GM21786 (cell line): ENCODE results near the gene PLGLB2.
"Not testable (repeated sequence)": the region's sequence is repeated elsewhere in the genome, so short reads cannot be mapped to it uniquely, and the experiment has no call there.

Source experiments
- ATAC-seq: cut with Tn5 transposase; IDR thresholded peaks from one replicate; pipeline ENCODE4 v1.9.1; 2021; ENCODE audit not compliant: unreplicated experiment

PLGLB2 gene

GRCh38 chr2:87747791-87748190 lies at the start of gene PLGLB2:
Gene PLGLB2, plus strand, starts transcription at chr2:87748087. Its CDS starts 67 bp downstream, at chr2:87748154.
- ATAC-seq = not testable (repeated sequence)

DNA sequence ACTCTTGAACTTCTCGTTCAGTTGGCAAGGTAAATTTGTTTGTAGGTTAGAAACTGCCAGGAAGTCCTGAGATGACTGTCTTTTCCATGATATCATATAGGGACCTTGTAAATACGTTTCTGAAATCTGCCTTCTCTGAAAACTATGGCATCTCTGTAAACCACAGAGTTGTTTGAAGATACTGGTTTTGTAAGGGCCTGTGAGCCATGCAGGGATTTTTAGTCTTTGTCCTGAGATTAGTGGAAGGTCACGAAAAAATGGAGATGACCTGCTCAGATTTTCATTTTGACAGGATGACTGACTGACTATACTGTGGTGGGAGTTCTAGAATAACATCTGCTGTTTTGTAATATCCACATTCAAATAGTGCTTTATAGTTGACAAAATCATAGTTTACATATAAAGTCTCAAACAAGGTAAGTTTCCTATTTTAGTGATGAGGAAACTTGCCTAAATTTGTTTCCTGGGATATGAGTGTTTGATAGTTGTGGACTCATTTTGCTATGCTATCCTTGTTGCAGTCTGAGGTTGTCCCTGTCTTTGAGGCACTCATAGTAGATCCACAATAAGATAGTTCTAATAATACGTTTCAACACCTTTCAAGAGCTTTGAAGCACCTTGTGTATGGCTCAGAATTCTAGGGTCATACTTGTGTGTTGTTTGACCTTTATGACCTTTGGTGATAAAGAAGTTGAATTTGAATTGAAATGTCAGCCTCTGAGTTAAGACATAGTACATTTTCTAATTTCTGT lies 43.1 kb upstream of the PLGLB2 start:
- ATAC-seq = not testable (repeated sequence)

- not testable (repeated sequence) for ATAC-seq
Observed at GRCh38 chr2:87708368-87708767, 39.5 kb upstream of the PLGLB2 start.

DNA sequence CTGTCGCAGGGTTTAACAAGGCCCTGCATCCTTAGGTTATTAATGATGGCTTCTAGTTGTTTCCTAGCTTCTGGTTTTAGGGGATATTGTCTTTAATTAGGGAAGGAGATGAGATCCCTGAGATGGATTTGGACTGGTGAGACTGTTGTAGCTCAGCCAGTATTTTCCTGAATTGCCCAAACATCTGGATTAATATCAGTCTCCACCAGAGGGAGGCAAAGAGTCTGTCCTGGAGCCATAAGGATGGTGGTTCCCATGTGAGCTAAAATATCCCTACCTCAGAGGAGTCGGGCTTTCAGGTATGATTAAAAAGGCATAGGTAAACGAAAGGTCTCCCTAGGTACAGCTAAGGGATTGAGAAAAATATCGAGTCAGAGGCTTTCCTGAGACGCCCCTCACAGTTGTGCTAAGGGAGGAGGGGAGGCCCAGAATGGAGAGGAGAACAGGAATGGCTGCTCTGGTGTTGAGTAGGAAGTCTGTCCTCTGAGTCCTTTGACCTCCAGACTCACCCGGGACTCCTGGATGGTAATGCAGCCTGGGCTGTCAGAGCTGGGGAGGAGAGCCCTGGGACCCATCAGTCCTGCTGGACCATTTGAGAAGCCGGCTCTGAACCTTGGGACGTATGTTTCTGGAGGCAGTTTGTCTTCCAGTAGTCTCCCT lies 19.8 kb upstream of the PLGLB2 start:
- ATAC-seq = not testable (repeated sequence)

DNA sequence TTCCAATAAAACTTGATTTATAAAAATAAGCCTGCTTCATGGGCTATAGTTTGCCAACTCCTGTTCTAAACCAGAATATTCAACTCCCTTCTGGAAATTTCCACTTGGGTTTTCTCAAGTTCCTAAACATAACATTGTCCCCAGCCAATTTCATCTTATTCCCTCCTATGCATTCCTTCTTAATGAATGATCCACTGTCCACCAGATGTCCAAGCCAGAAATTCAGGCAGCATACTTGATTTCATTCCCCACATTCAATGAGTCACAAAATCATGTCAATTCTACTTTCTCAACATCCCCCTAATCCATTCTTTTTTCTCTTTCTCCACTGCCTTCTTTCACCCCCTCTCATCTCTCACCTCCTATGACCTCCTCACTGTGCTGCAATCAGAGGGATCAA lies 7.0 kb upstream of the PLGLB2 start:
- ATAC-seq = not testable (repeated sequence)

DNA sequence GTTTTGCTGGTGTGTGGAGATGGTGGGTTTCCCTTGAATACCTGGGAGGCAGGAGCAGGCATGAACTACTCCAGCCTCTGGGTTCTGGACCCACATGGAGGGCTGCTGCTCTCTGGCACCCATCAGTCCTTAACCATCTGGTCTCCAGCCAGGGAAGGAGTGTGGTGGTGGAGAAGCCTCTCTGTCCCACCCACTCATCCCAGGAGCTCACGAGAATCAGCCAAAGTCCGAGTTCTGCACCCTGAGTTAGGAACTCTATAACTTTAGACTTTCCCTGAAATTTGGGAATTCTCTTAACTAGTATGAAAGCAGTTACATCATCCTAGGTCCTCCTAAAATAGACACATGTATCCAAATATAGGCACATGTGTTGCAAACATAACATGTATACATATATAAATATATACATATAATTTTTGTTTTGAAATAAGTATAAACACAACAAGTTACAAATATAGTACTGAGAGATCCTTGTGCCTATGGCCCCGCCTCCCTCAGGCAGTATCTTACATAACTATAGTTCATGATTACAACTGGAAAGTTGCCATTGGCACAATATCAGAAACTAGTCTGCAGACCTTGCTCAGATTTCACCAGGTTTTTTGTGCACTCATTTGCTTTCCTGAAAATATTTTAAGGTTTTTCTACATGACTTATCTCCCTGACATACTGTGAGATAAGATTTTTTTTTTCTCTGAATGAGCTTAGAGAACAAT lies 5.3 kb upstream of the PLGLB2 start:
- ATAC-seq = not testable (repeated sequence)

DNA sequence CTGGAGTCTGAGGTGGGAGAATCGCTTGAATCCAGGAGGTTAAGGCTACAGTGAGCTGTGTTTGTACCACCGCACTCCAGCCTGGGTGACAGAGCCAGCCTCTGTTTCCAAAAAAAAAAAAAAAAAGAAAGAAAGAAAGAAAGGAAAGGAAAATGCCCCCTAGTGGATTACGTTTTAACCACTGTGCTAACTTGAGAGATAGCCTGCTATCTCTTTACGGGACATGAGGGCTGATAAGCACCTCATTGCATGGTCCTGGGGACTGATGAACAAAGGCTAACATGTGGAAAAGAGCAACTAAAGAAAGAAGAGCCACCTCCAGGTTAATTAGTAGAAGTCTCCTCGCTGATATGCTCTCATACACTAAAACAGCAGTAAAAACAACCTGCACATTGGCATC lies 4.2 kb upstream of the PLGLB2 start:
- not testable (repeated sequence) for ATAC-seq

- not testable (repeated sequence) for ATAC-seq
Observed at GRCh38 chr2:87745353-87745951, 2.4 kb upstream of the PLGLB2 start.

DNA sequence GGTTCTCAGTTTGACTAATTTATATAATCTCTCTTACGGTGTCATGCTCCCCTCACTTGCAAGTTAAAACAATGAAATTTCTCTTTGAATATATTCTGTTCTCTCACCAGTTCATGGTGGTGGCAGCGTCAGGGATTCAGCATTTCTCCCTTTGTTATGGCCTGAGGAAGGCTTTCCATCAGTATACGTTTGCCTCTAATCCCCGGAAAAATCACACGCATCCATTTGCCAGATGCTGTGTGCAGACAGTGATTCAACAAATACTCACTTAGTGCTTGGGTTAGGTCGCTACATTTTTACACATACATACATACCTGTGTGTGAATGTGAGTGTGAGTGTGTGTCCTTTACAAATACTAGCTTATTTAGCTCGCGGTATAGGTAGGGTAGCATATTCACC lies 637 bp downstream of the PLGLB2 start:
- not testable (repeated sequence) for ATAC-seq

DNA sequence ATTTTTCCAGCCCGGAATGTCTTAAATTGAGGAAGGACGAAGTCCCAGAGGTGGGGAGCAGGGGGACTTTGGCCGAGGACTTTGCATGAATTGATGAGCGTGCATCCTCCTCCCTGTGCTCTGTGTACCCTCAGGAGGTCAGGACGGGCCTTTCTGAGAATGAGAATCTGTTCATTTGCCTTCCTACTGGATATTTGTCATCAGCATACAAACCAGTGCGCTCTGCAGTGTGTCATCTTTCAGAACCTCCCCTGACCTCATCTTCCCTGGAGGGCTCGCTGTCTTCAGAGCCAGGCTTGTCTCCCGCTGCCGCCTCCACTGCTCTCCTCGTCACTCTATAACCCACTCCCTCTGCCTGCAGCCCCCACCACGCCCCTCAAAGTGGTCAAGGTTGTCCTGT lies 2.7 kb downstream of the PLGLB2 start:
- ATAC-seq = not testable (repeated sequence)

- not testable (repeated sequence) for ATAC-seq
Observed at GRCh38 chr2:87754759-87755158, 6.9 kb downstream of the PLGLB2 start.
